ENCODE data around the gene CLEC17A.

Gene CLEC17A

GRCh38 chr19:14544047-14544446 is 38.8 kb upstream of the CLEC17A start:
- H3K4me3 ChIP-seq (ENCODE audit: low read depth, low read length), result no peak overlapping the region
- ChIA-PET POLR2A (no interaction called here), CTCF (interaction anchor here (1.0 to 1.3 kb wide), 2 partner anchors 10 to 12 kb away, joined by 5 to 7 read pairs; no protein-coding TSS in a partner anchor)
- H3K27ac ChIP-seq (ENCODE audit: extremely low read depth, low read depth, low read length), result no peak overlapping the region
- peaks cover 3 to 12% of the 10 kb centered on the region in 2 experiments; a peak in 2 of 3 replicates for H3K36me3 ChIP-seq (ENCODE audit: control insufficient read depth in 2 of 2, insufficient read depth in 1 of 2, low read length in 2 of 2)
- H3K9me3 ChIP-seq (ENCODE audit: control insufficient read depth, insufficient read depth, low read depth, low read length), result no peaks in the 10 kb centered on the region
- TF ChIP-seq ZBTB49 (tag by site-specific recombination; IDR thresholded peaks at IDR 0.05; ENCODE audit: low read depth) (no peak), AEBP2 (tag by site-specific recombination; IDR thresholded peaks at IDR 0.05; ENCODE audit: borderline replicate concordance) (no peak), ZNF140 (tag by site-specific recombination; IDR thresholded peaks at IDR 0.05) (no peak), ZBTB10 (tag by site-specific recombination; IDR thresholded peaks at IDR 0.05) (no peak), ZNF211 (tag by site-specific recombination; IDR thresholded peaks at IDR 0.05; ENCODE audit: low read depth) (no peak), KLF10 (tag by site-specific recombination; IDR thresholded peaks at IDR 0.05) (no peak), ZNF433 (tag by site-specific recombination; IDR thresholded peaks at IDR 0.05; ENCODE audit: low read depth) (no peak), KLF16 (tag by site-specific recombination; IDR thresholded peaks at IDR 0.05) (no peak), KLF9 (tag by site-specific recombination; IDR thresholded peaks at IDR 0.05; ENCODE audit: low read depth) (no peak), SETDB1 (IDR thresholded peaks at IDR 0.05; ENCODE audit: insufficient read length, low read length) (no peak), ZNF132 (tag by site-specific recombination; IDR thresholded peaks at IDR 0.05; ENCODE audit: borderline replicate concordance) (no peak), ZNF184 (tag by site-specific recombination; IDR thresholded peaks at IDR 0.05) (no peak), ZNF664 (tag by site-specific recombination; IDR thresholded peaks at IDR 0.05) (no peak), ZBTB1 (tag by site-specific recombination; IDR thresholded peaks at IDR 0.05) (no peak)
- H3K4me1 ChIP-seq (ENCODE audit: control insufficient read depth, insufficient read depth, low read length), result peaks cover 2% of the 10 kb centered on the region; the same call in 1 of the 2 replicates

- H3K4me3 ChIP-seq (ENCODE audit: low read depth, low read length), result no peak overlapping the region
- ChIA-PET POLR2A (interaction anchor here (0.5 kb wide), 1 partner anchor 10 kb away, joined by 6 read pairs; no protein-coding TSS in a partner anchor), CTCF (interaction anchor here (0.6 to 0.8 kb wide), 2 partner anchors 12 to 29 kb away, joined by 4 to 8 read pairs; no protein-coding TSS in a partner anchor)
- TF ChIP-seq ZNF692 (tag by site-specific recombination; IDR thresholded peaks at IDR 0.05) (no peak), ZIC2 (tag by site-specific recombination; IDR thresholded peaks at IDR 0.05) (peak; percentile 56), ZNF341 (tag by site-specific recombination; IDR thresholded peaks at IDR 0.05; ENCODE audit: low read depth) (no peak), KLF1 (tag by site-specific recombination; IDR thresholded peaks at IDR 0.05) (0 out of 2 replicates have a peak, but pooled peaks have one; percentile 8), ZNF510 (tag by site-specific recombination; IDR thresholded peaks at IDR 0.05; ENCODE audit: insufficient replicate concordance) (no peak), IKZF3 (tag by site-specific recombination; IDR thresholded peaks at IDR 0.05) (no peak), HOXA7 (CRISPR knock-in tag; IDR thresholded peaks at IDR 0.05; ENCODE audit: borderline replicate concordance) (no peak), ZNF623 (tag by site-specific recombination; IDR thresholded peaks at IDR 0.05) (peak; percentile 94), ZNF404 (tag by site-specific recombination; IDR thresholded peaks at IDR 0.05) (no peak), SP7 (tag by site-specific recombination; IDR thresholded peaks at IDR 0.05) (no peak), OVOL3 (tag by site-specific recombination; IDR thresholded peaks at IDR 0.05) (no peak), HOXC10 (CRISPR knock-in tag; IDR thresholded peaks at IDR 0.05) (no peak), ZNF664 (tag by site-specific recombination; IDR thresholded peaks at IDR 0.05) (no peak), ZNF146 (tag by site-specific recombination; IDR thresholded peaks at IDR 0.05) (no peak)
- H3K27ac ChIP-seq (ENCODE audit: extremely low read depth, low read depth, low read length), result no peak overlapping the region
- peaks cover 5% of the 10 kb centered on the region; the same call in 1 of the 2 replicates for H3K4me1 ChIP-seq (ENCODE audit: control insufficient read depth, insufficient read depth, low read length)
- H3K36me3 ChIP-seq (ENCODE audit: control insufficient read depth in 2 of 2, insufficient read depth in 1 of 2, low read length in 2 of 2), result peaks cover 0 to 7% of the 10 kb centered on the region in 2 experiments; a peak in 2 of 3 replicates
- no peaks in the 10 kb centered on the region for H3K9me3 ChIP-seq (ENCODE audit: control insufficient read depth, insufficient read depth, low read depth, low read length)
Measured at GRCh38 chr19:14544977-14545715, 37.7 kb upstream of the CLEC17A start.
